Endodermal cell (in vitro differentiated cells): ENCODE results near the gene ANKRD29. TPM values are rescaled to one million over a fixed set of nuclear protein-coding genes. Genes with fewer than 3 reads are reported as not detected.

Experiments
- DNase-seq: peaks from one replicate; pipeline ENCODE4 v3.0.0-alpha.2; 2017
- H3K27ac ChIP-seq: 2 replicates; pipeline ENCODE4 v1.5.1; 2013; ENCODE audit warnings: mild to moderate bottlenecking, low read depth, low read length, moderate library complexity
- H3K27me3 ChIP-seq: 2 replicates; pipeline ENCODE4 v1.6.1; 2013; ENCODE audit warnings: mild to moderate bottlenecking, low read length, moderate library complexity; ENCODE audit not compliant: insufficient read depth, control insufficient read depth, poor library complexity, severe bottlenecking
- H3K36me3 ChIP-seq: 2 replicates; pipeline ENCODE4 v1.7.0; 2013; ENCODE audit warnings: mild to moderate bottlenecking, low read length, moderate library complexity; ENCODE audit not compliant: control insufficient read depth, insufficient read depth
- H3K4me1 ChIP-seq: one replicate; pipeline ENCODE4 v1.7.0; 2013; ENCODE audit warnings: low read length; ENCODE audit not compliant: control insufficient read depth, insufficient read depth
- H3K4me3 ChIP-seq: 2 replicates; pipeline ENCODE4 v1.5.1; 2013; ENCODE audit warnings: mild to moderate bottlenecking, low read length, moderate library complexity
- H3K9ac ChIP-seq: 2 replicates; pipeline ENCODE4 v1.6.1; 2013; ENCODE audit warnings: mild to moderate bottlenecking, low read length, moderate library complexity; ENCODE audit not compliant: poor library complexity, severe bottlenecking; ENCODE audit errors: extremely low read depth
- H3K9me3 ChIP-seq: 2 replicates; pipeline ENCODE4 v1.6.1; 2013; ENCODE audit warnings: mild to moderate bottlenecking, low read length, moderate library complexity; ENCODE audit not compliant: control insufficient read depth
- H3K27ac Mint-ChIP-seq: 2 replicates; pipeline ENCODE4 v1.8.0; 2020; ENCODE audit warnings: mixed read lengths
- H3K27me3 Mint-ChIP-seq: 2 replicates; pipeline ENCODE4 v1.8.0; 2021; ENCODE audit warnings: mild to moderate bottlenecking, mixed read lengths; ENCODE audit not compliant: insufficient read depth
- H3K36me3 Mint-ChIP-seq: 2 replicates; pipeline ENCODE4 v1.8.0; 2020; ENCODE audit warnings: low read depth, mixed read lengths
- H3K4me1 Mint-ChIP-seq: 2 replicates; pipeline ENCODE4 v1.8.0; 2020; ENCODE audit warnings: mixed read lengths
- H3K4me3 Mint-ChIP-seq: 2 replicates; pipeline ENCODE4 v1.8.0; 2020; ENCODE audit warnings: mild to moderate bottlenecking, moderate library complexity, mixed read lengths
- H3K9me3 Mint-ChIP-seq: 2 replicates; pipeline ENCODE4 v1.8.0; 2020; ENCODE audit warnings: mild to moderate bottlenecking, mixed read lengths
- CTCF ChIP-seq: fragments of 200-600 bp; sonication (generic); conservative IDR thresholded peaks from 2 replicates; pipeline ENCODE4 v1.5.0; 2021; ENCODE audit warnings: antibody characterized with exemption, mild to moderate bottlenecking
- WGBS, 2 experiments: methylation state at CpG; one replicate each; pipeline versions ENCODE4 v1.1.5 to v1.1.7; 2013; ENCODE audit warnings: missing lambda C conversion rate in 2 of 2, mixed read lengths in 1 of 2; ENCODE audit not compliant: insufficient coverage in 1 of 2, insufficient read length in 1 of 2; 5-methylcytosine and 5-hydroxymethylcytosine counted together
- total RNA-seq, 2 donors: library from RNA; stranded (reverse); fragmentation: NEBNext Ultra II Directional in 1 of 2; extraction: Animal tissue kit (Norgen Biotek cat#: 25700) in 1 of 2; gene quantifications; 2 replicates in 1 of 2; 3 replicates in 1 of 2; pipeline ENCODE4 v1.2.1, GENCODE V29; 2021

Gene ANKRD29
- total RNA-seq, 2 donors from 2014 or later: 0.44 to 0.73 TPM

GRCh38 chr18:23689616-23690504 is 27.1 kb upstream of the ANKRD29 start:
- Mint-ChIP-seq H3K27ac (no peak overlapping the region), H3K4me1 (peaks cover 14% of the 10 kb centered on the region), H3K27me3 (peaks cover 40% of the 10 kb centered on the region), H3K4me3 (peak overlapping the region; percentile 50), H3K36me3 (no peaks in the 10 kb centered on the region), H3K9me3 (no peaks in the 10 kb centered on the region)
- no peaks in the 10 kb centered on the region for H3K4me1 ChIP-seq
- peak; percentile 81 for DNase-seq
- H3K9me3 ChIP-seq: no peaks in the 10 kb centered on the region
- no peaks in the 10 kb centered on the region for H3K36me3 ChIP-seq
- WGBS, 2 experiments: 0 to 4% methylated on average over 6 to 85 of the region's 85 CpGs
- peaks cover 48% of the 10 kb centered on the region for H3K27me3 ChIP-seq
- TF ChIP-seq CTCF: no peak
- peak overlapping the region; percentile 72 for H3K4me3 ChIP-seq
- H3K27ac ChIP-seq: no peak overlapping the region
- H3K9ac ChIP-seq: no peak overlapping the region

- no peaks in the 10 kb centered on the region for H3K9me3 Mint-ChIP-seq
- Histone ChIP-seq H3K36me3 (no peaks in the 10 kb centered on the region), H3K9me3 (no peaks in the 10 kb centered on the region), H3K27ac (no peak within 1 kb of the TSS), H3K27me3 (peaks cover 48% of the 10 kb centered on the region), H3K4me3 (peak within 1 kb of the TSS; percentile 72), H3K9ac (no peak within 1 kb of the TSS), H3K4me1 (no peaks in the 10 kb centered on the region)
- DNase-seq: peak; percentile 80
- peak within 1 kb of the TSS; percentile 50 for H3K4me3 Mint-ChIP-seq
- H3K36me3 Mint-ChIP-seq: no peaks in the 10 kb centered on the region
- H3K27ac Mint-ChIP-seq: no peak within 1 kb of the TSS
- H3K27me3 Mint-ChIP-seq: peaks cover 44% of the 10 kb centered on the region
- 2 to 4% methylated on average over 9 to 45 of the region's 45 CpGs for WGBS, 2 experiments
- TF ChIP-seq CTCF: peak; percentile 26
- peaks cover 8% of the 10 kb centered on the region for H3K4me1 Mint-ChIP-seq
Observed at GRCh38 chr18:23689031-23689615, 26.4 kb upstream of the ANKRD29 start, which contains the start of gene LAMA3. LAMA3 (plus strand) TSS chr18:23689453; CDS start chr18:23689684, 231 bp downstream.

DNA sequence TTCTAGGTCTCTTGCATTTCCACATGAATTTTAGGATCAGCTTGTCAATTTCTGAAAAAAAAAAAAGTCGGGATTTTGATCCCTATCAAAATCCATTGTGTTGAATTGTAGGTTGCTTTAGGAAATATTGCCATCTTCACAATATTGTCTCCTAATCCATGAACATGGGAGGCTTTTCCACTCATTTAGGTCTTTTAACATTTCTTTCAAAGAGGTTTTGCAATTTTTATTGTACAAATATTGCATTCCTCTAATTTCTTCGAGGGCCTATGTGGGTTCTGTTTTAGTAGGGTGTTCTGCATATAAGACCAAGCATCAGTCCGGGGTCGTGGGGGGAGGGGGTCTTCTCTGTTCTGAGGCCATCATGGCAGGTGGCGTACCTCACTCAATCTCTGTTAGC is 25.8 kb upstream of the ANKRD29 start:
- H3K9me3 ChIP-seq: no peaks in the 10 kb centered on the region
- peaks cover 48% of the 10 kb centered on the region for H3K27me3 ChIP-seq
- H3K9ac ChIP-seq: no peak overlapping the region
- no peak for DNase-seq
- WGBS, 2 experiments: 59 to 80% methylated on average over 1 to 4 of the region's 5 CpGs
- Mint-ChIP-seq H3K4me1 (peaks cover 7% of the 10 kb centered on the region), H3K27ac (no peak overlapping the region), H3K4me3 (no peak overlapping the region), H3K9me3 (no peaks in the 10 kb centered on the region), H3K27me3 (peaks cover 48% of the 10 kb centered on the region), H3K36me3 (no peaks in the 10 kb centered on the region)
- no peak for TF ChIP-seq CTCF
- H3K27ac ChIP-seq: no peak overlapping the region
- no peaks in the 10 kb centered on the region for H3K36me3 ChIP-seq
- H3K4me1 ChIP-seq: no peaks in the 10 kb centered on the region
- peak overlapping the region; percentile 72 for H3K4me3 ChIP-seq
